ENCODE measurements around the gene IL1RAPL1.

IL1RAPL1 gene

GRCh38 chrX:29648161-29648560 is 1060.9 kb downstream of the IL1RAPL1 start:
- no peak for DNase-seq (ENCODE audit: low read depth in 2 of 2)

DNA sequence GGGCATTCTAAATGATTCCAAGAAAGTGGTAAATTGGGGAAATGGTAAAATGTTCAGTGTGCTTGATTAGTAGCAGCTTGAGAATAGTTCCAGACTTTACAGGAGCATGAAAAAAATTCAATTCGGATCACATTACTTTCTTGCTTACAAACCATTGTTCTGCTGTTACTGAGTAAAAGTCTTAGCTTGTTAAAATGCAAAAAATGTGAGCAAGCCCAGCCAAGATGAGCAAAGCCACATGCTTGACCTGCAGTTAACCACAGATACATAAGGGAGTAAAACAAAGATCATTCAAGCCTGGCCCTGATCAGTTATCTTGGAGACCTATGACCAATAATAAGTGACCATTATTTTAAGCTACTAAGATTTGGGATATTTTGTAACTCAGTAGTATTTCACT is 1065.2 kb downstream of the IL1RAPL1 start:
- no peak for DNase-seq (ENCODE audit: low read depth in 2 of 2)

GRCh38 chrX:29653721-29654120 is 1066.5 kb downstream of the IL1RAPL1 start:
- DNase-seq (ENCODE audit: low read depth in 2 of 2) = no peak

GRCh38 chrX:29659911-29660310 is 1072.7 kb downstream of the IL1RAPL1 start:
- no peak for DNase-seq (ENCODE audit: low read depth in 2 of 2)

DNA sequence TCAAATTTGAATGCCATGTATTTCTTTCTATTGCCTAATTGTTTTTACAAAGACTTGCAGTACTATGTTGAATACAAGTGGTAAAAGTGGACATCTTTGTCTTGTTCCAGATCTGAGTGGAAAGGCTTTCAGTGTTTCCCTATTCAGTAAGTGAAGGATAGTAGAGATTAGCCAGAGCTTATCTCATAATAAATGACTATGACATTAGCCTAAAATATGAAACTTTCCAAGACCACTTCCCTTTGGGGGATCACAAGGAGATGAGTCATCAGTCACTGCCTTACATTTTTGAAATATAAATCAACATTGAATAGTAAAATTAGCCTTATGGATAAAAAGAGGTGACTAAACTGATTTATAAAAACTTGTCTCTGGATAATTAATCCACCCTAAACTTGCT is 1074.0 kb downstream of the IL1RAPL1 start:
- DNase-seq (ENCODE audit: low read depth in 2 of 2) = no peak

DNA sequence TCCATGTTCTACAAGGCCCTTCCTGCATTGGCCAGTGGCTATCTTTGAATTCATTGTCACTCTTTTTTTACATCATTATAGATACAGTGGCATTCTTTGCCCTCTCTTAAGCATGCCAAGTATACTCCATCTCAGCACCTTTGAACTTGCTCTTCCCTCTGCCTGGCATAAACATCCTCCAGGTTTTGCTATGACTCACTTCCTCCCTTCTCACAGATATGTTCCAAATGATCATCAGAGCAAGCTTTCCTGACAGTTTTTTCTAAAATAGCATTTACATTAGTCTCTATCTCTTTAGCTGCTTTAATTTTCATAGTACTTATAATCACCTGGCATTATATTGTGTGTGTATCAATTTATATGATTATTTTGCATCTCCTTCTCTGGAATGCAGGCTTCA is 1074.9 kb downstream of the IL1RAPL1 start:
- DNase-seq (ENCODE audit: low read depth in 2 of 2) = no peak

- no peak for DNase-seq (ENCODE audit: low read depth in 2 of 2)
Measured at GRCh38 chrX:29662759-29663503, 1075.7 kb downstream of the IL1RAPL1 start.

DNA sequence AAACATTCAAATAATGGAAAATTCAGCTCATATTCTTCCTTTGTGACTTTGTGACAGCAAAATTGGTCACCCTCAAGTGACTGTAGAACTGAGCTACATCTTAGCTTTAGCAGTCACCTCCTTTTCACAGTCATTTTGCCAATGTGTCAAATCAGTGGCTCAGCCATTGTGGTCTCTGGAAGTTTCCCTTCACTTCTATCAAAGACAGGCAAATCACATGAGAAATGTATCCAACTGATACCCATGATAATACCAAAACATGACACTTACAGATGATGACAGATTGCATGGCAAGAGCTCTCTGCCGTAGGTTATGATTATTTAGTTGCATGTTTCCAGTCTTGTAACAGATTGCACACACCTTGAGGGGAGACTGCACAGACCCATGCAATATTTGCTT is 1078.3 kb downstream of the IL1RAPL1 start:
- no peak for DNase-seq (ENCODE audit: low read depth in 2 of 2)

GRCh38 chrX:29666366-29666765 is 1079.1 kb downstream of the IL1RAPL1 start:
- no peak for DNase-seq (ENCODE audit: low read depth in 2 of 2)

DNA sequence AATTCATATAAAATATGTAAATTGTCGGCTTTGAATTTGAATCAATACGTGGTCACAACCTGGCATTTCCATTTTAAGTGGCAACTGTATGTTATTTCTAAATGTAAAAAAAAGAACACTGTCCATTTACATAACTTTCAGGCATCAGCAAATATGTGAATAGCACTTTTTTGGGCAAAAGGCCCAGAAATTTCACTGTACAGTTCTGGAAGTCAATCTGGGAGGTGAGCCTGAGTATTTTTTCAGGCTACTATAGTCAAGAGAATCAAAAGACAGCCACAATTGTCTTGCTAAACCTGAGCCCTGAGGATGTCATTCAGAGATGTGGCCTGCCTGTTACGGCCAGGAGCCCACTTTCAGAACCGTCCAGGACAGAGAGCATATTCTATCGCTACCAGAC is 1084.2 kb downstream of the IL1RAPL1 start:
- DNase-seq (ENCODE audit: low read depth in 2 of 2) = no peak

DNA sequence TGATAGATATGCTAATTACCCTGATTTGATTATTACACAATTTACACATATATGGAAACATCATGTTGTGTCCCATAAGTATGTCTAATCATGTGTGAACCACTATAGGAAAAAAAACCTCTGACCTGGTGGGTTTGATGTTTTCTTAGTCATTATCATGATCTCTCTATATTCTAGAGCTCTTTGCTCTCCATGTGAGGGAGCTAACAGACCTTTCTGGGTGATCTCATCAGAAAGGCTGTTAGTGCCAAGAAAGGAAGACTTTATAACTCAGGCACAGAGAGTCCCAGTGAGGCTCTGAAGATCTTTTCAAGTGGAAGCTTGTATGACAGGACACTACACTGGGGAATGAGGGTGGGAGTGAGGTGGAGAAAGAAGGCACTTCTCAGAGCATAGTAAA is 1100.4 kb downstream of the IL1RAPL1 start:
- no peak for DNase-seq (ENCODE audit: low read depth in 2 of 2)

DNA sequence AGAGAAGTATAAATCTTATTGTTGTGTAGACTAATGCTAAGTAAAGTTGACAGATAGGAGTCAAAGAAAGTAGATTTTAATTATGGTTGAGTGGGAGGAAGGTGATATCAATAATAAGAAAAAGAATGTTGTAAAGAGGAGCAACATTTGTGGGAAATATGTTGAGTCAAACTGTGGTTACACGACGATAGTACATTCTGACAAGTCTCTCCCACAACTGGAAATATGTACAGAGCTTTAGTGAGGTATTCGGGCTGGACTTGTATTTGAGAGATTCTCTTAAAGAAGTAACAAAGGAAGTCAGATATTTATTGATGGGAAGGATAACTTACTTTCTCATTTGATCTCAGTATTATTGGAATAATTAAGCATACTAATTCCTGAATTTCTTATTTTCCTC is 1102.8 kb downstream of the IL1RAPL1 start:
- no peak for DNase-seq (ENCODE audit: low read depth in 2 of 2)

DNA sequence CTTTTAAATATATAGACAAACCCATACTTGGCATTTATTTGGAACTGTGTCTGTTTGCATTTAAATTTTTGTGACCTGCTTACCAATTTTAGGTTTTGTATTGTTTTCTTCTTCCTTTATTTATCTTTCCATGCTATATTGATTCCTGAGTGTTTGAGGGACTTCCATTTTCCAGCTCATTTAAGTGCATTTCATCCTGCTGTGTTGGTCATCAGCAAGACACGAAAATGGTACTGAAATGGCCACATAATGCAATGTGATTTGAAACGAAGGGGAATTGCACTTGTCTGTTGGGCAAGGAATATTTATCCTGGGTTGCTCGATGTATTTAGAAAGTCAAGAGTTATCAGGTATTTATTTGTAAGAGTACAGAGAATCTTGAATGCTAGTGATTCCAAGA is 1103.8 kb downstream of the IL1RAPL1 start:
- no peak for DNase-seq (ENCODE audit: low read depth in 2 of 2)

DNA sequence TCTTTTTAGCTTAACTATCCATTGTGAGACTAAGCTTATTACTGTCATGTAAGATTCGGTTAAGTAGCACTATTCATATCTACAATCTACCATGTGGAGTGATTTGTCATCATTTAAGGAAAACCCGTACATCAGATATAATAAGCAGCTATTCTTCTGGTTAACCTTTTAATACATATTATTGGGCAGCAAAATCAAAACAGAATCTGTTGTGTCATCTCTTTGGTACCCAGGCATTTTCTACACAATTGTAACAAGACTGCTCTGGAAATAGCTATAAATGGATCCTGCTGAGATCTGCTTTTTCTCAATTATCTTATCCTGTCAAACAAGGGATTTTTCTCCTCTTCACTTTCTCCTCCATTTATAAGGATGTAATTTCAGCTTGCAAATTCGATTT is 1106.7 kb downstream of the IL1RAPL1 start:
- no peak for DNase-seq (ENCODE audit: low read depth in 2 of 2)

GRCh38 chrX:29699239-29699638 is 1112.0 kb downstream of the IL1RAPL1 start:
- DNase-seq (ENCODE audit: low read depth in 2 of 2) = no peak

GRCh38 chrX:29707088-29707487 is 1119.8 kb downstream of the IL1RAPL1 start:
- no peak for DNase-seq (ENCODE audit: low read depth in 2 of 2)

DNA sequence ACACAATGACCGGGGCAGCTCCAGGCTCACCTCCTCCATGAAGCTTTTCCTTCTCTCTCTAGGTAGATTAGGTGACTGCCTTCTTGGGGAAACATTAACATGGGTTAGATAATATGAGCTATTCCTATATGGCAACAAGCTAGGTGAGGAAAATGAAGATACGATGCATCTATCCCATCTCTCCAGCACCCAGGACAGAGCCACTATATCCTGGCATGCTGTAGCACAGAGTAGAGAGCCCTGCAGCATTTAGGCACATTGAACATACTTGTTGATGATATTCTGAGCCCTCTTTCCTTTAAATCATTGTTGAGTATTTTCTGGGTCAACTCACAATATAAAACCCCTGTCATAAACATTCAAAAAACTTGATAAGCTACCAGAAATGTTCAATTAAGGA is 1133.9 kb downstream of the IL1RAPL1 start:
- DNase-seq (ENCODE audit: low read depth in 2 of 2) = no peak

GRCh38 chrX:29724316-29724715 is 1137.1 kb downstream of the IL1RAPL1 start:
- no peak for DNase-seq (ENCODE audit: low read depth in 2 of 2)

DNA sequence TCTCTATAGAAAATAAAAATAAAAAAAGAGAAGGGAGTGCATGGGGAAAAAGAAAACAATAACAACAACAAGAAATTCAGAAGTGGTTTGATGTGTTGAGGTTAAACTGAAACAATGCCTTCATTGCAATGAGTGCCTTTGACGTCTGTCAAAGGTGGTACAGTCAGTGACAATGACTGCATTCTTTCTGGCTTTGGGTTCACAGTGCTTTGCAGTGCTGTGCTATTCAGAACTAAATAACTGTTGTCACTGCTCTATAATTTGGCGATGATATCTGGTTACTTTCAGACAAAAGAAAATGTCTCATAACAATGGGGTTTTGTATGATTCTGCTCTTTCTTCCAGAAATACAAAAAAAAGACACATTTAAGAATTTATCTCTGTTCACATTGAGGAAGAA is 1139.6 kb downstream of the IL1RAPL1 start:
- no peak for DNase-seq (ENCODE audit: low read depth in 2 of 2)

- DNase-seq (ENCODE audit: low read depth in 2 of 2) = no peak
Measured at GRCh38 chrX:29728639-29729038, 1141.4 kb downstream of the IL1RAPL1 start.

DNA sequence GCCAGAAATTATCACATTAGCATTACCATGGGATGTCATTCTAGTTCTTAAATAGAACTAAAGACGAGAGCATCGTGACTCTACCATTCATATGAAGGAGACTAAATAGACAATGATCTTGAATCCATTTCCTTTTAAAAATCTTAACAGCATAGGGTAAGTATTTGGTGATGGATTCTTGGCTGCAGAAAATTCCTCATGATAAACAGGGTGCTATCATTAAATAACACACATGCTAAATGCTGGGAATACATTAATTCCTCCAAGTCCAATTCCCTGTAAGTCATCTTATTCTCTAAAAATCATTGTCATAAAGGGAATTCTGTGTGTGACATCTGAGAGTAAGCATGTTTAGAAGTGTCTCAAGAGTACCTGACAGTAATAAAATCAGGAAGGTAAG is 1157.7 kb downstream of the IL1RAPL1 start:
- no peak for DNase-seq (ENCODE audit: low read depth in 2 of 2)

DNA sequence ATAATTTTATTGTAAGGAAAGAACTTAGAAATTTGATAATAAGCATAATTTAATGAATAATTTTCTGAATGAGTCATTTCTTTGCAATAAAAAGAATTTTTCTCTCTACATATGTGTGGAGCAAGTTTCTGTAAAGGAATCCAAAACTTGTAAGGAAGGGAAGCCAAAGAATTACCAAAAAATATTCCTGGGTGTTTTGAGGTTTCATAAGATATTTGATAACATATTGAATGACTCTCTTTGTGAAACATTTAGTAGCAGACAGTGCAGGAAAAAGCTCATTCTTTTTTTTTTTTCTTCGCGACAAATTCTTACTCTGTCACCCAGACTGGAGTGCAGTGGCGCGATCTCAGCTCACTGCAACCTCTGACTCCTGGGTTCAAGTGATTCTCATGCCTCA is 1159.1 kb downstream of the IL1RAPL1 start:
- DNase-seq (ENCODE audit: low read depth in 2 of 2) = no peak

GRCh38 chrX:29762006-29762405 is 1174.8 kb downstream of the IL1RAPL1 start:
- DNase-seq (ENCODE audit: low read depth in 2 of 2) = no peak

DNA sequence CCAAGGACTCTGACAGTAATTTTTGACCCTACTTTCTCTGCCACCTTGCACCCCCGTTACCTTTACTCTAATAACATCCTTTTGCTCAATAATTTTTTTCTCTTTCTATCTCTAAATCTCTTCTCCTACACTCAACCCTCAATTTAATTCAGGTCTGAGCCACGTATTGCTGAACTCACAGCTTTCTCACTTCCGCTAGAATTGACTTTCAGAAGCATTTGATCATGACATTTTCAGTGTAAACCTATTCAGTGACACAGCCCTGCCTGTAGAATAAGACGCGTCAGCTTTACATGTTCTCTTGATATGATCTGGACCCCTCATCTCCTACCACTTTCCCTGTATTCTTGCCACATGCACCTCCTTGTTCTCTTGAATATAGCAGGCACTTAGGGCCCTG is 1188.6 kb downstream of the IL1RAPL1 start:
- DNase-seq (ENCODE audit: low read depth in 2 of 2) = no peak

Measured in stimulated activated CD8-positive, alpha-beta memory T cell treated with anti-CD3 and anti-CD28 coated beads, Interleukin-15, amount 100 ng/mL, for 48 hours (primary cell).